Thymus (tissue), 14 donors: ENCODE results near the gene TLX2. TPM values are rescaled to one million over a fixed set of nuclear protein-coding genes. Genes with fewer than 3 reads are reported as not detected.
"Not testable (repeated sequence)": the region's sequence is repeated elsewhere in the genome, so short reads cannot be mapped to it uniquely, and the experiment has no call there.

Experiments used
- DNase-seq, 9 donors: peaks; one replicate each; pipeline ENCODE4 v3.0.0-alpha.2; 2013; ENCODE audit warnings: low spot score in 9 of 9, low read depth in 6 of 9, missing footprints in 1 of 9
- H3K27ac ChIP-seq, 2 donors: one replicate each; pipeline ENCODE4 v1.5.1; 2013; ENCODE audit warnings: control low read depth in 1 of 2, low read depth in 1 of 2, low read length in 1 of 2, mild to moderate bottlenecking in 1 of 2, moderate library complexity in 1 of 2
- H3K27me3 ChIP-seq, 2 donors: one replicate each; pipeline ENCODE4 v1.5.1; 2013; ENCODE audit warnings: low read length in 1 of 2; ENCODE audit not compliant: control insufficient read depth in 2 of 2, insufficient read depth in 1 of 2
- H3K36me3 ChIP-seq, 2 donors: one replicate each; pipeline ENCODE4 v1.5.1; 2013; ENCODE audit warnings: low read length in 1 of 2, mild to moderate bottlenecking in 1 of 2, moderate library complexity in 1 of 2; ENCODE audit not compliant: control insufficient read depth in 2 of 2, insufficient read depth in 2 of 2
- H3K4me1 ChIP-seq, 2 donors: one replicate each; pipeline ENCODE4 v1.5.1; 2013; ENCODE audit warnings: low read length in 2 of 2; ENCODE audit not compliant: control insufficient read depth in 2 of 2, insufficient read depth in 2 of 2
- H3K4me3 ChIP-seq, 2 donors: one replicate each; pipeline ENCODE4 v1.5.1; 2013; ENCODE audit warnings: low read length in 2 of 2, control low read depth in 1 of 2, mild to moderate bottlenecking in 1 of 2
- H3K9me3 ChIP-seq, 2 donors: one replicate each; pipeline ENCODE4 v1.5.1; 2013; ENCODE audit warnings: low read length in 1 of 2, mild to moderate bottlenecking in 1 of 2; ENCODE audit not compliant: control insufficient read depth in 2 of 2, insufficient read depth in 1 of 2
- WGBS: extraction: QIAGEN DNeasy Blood & Tissue Kit; methylation state at CpG from one replicate; pipeline ENCODE4 v1.1.7; 2013; 5-methylcytosine and 5-hydroxymethylcytosine counted together
- long read RNA-seq, 10 donors: transcript quantifications; one replicate each; lab custom pipeline, GENCODE V29; 2026
- polyA plus RNA-seq: library from polyadenylated mRNA; stranded (reverse); fragments of 200-250 nt; gene quantifications from one replicate; pipeline ENCODE4 v1.2.3, GENCODE V29; 2013
- total RNA-seq: library from RNA; stranded (reverse); fragments of 120-200 nt; gene quantifications from one replicate; pipeline ENCODE4 v1.2.4, GENCODE V29; 2013
- donor health status: healthy.

Gene TLX2
- total RNA-seq (0.19 TPM), polyA plus RNA-seq (0.11 TPM)
- long read RNA-seq, donor 1, result 0 reads
- long read RNA-seq, donor 2, result 0 reads
- long read RNA-seq, donor 3, result 0 reads
- long read RNA-seq, donor 4, result 0 reads
- long read RNA-seq, donor 5, result 0 reads
- long read RNA-seq, donor 6, result 0 reads
- long read RNA-seq, donor 7, result 0 reads
- long read RNA-seq, donor 8, result 0 reads
- long read RNA-seq, donor 9, result 0 reads
- long read RNA-seq, donor 10, result 0 reads

DNA sequence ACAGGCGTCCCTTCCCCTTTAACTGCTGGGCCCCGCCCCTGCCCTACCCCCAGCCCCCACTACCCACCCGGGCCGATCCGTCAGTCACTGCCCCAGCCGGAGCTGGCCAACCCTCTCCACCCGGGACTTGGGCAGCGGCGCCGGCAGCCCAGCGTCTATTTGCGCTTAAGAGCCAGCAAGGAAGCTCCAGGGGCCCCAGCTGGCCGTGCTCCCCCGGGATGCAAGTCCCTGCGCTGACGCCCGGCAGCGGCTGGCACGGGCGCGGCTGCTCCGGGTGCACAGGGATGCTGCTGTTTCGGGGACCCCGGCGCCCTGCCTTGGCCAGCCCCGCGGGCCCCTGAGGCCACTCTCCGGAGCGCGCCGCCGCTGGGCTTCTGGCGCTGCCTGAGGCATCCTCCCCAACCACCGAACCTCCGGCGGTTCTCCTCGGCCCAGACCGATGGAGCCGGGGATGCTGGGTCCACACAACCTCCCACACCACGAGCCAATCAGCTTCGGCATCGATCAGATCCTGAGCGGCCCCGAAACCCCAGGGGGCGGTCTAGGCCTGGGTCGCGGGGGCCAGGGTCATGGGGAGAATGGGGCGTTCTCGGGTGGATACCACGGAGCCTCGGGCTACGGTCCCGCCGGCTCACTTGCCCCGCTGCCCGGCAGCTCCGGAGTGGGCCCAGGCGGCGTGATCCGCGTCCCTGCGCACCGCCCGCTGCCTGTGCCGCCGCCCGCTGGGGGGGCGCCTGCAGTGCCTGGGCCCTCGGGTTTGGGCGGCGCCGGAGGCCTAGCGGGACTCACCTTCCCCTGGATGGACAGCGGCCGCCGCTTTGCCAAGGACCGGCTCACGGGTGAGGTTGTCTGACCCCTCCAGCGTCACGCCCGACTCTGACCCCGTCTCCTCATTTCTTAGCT is at the start of gene TLX2:
Gene TLX2 (plus strand): TSS at position 83 of the 903 bp plus-strand sequence. CDS start 357 bp downstream, at position 440.
- Histone ChIP-seq H3K4me1 (peaks cover 13 to 32% of the 10 kb centered on the region in 2 donors), H3K9me3 (peaks cover 0 to 21% of the 10 kb centered on the region in 2 donors), H3K27ac (no peak within 1 kb of the TSS), H3K36me3 (no peaks in the 10 kb centered on the region), H3K4me3 (peak within 1 kb of the TSS; percentile 13 to 50), H3K27me3 (peaks cover 74 to 100% of the 10 kb centered on the region in 2 donors)
- WGBS, result 2% methylated on average over 82 of the region's 82 CpGs
- peak in 1 of 9 donors; percentile 21 for DNase-seq

DNA sequence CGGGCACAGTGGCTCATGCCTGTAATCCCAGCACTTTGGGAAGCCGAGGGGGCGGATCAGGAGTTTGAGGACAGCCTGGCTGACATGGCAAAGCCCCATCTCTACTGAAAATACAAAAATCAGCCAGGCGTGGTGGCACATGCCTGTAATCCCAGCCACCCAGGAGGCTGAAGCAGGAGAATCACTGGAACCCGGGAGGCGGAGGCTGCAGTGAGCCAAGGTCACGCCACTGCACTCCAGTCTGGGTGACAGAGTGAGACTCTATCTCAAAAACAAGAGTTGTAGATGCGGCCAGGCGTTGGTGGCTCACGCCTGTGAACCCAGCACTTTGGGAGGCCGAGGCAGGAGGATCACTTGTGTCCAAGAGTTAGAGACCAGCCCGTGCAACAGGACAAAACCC is 43.5 kb upstream of the TLX2 start:
- Histone ChIP-seq H3K4me1 (peaks cover 11 to 25% of the 10 kb centered on the region in 2 donors), H3K36me3 (peaks cover 16 to 30% of the 10 kb centered on the region in 2 donors)
- H3K9me3 ChIP-seq, DNase-seq, H3K27ac ChIP-seq, H3K27me3 ChIP-seq, H3K4me3 ChIP-seq: not testable (repeated sequence)
- 97% methylated on average over 12 of the region's 12 CpGs for WGBS

DNA sequence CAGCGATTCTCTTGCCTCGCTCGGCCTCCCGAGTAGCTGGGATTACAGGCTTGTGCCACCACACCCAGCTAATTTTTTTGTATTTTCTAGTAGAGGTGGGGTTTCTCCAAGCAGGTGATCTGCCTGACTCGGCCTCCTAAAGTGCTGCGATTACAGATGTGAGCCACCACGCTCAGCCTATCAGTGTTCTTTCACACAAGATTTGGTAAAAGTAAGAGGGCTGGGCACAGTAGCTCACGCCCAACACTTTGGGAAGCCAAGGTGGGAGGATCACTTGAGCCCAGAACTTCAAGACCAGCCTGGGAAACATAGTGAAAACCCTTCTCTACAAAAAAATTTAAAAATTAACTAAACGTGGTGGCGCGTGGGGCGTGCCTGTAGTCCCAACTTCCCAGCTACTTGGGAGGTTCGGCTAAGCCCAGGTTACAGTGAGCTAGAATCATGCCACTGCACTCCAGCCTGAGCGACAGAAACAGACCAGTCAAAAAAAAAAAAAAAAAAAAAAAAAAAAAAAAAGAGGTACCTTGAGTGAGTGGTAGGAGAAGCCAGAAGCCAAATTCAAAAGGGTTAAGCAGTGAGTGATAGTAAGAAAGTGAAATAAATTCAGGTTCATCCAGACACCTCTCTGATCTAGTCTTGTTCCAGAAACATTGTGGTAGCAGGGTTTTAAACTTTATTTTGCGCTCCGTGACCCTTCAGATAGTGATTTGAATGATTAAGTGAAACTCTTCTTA is 42.8 kb upstream of the TLX2 start:
- H3K4me3 ChIP-seq, result peak overlapping the region; percentile 61 to 68
- no peaks in the 10 kb centered on the region for H3K27me3 ChIP-seq
- H3K36me3 ChIP-seq, result peaks cover 22 to 33% of the 10 kb centered on the region in 2 donors
- H3K4me1 ChIP-seq, result peaks cover 11 to 22% of the 10 kb centered on the region in 2 donors
- 73% methylated on average over 16 of the region's 16 CpGs for WGBS
- peaks cover 0 to 2% of the 10 kb centered on the region in 2 donors for H3K9me3 ChIP-seq
- peak overlapping the region; percentile 95 to 98 for H3K27ac ChIP-seq
- DNase-seq, result no peak

DNA sequence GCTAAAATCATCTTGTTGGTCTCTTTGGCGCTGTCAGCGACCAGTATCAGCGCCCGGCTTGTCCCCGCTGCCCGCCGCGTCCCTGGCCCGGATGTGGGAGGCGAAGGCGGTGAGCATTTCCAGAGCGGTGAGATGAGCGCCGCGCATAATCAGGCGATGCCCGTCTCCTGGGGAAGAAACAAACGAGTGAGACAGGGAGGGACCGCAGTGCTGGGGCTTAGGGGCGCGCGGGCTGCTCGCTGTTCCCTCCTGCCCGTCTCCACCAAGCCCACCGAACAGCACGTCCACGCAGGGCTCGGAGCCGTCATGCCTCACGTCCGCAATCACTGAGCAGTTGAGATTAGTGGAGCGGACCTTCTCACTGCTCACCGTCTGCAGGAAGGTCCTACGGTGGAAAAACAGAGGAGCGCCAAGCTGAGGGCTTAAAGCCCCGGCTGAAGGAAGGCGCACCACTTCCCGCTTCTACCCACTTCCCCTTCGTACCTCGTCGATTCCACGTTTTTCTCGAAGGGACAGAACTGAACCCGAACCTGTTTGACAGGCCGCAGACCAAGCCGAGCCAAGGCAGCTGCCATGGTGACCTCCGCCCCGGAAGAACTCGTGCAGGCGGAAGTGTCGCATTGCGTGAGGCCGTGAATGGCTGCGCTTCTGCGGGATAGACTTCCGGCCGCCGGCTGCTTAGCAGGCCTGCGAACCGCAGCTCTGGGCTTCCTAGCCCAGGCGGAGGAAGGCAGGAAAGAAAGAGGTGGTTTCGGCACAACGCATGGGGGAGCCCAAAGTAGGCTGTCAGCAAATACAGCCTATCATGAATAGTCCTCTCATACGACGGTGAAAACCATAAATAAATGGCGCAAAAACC is 41.9 kb upstream of the TLX2 start, which contains the start of gene MRPL53:
Gene MRPL53 (minus strand): TSS at position 595 of the 859 bp plus-strand sequence. CDS start 20 bp downstream, at position 575.
- no peaks in the 10 kb centered on the region for H3K27me3 ChIP-seq
- WGBS, result under 1% methylated on average over 66 of the region's 66 CpGs
- H3K4me3 ChIP-seq, result peak within 1 kb of the TSS; percentile 61 to 68
- peaks cover 11 to 22% of the 10 kb centered on the region in 2 donors for H3K4me1 ChIP-seq
- peak; percentile 89 to 98 (median 95) for DNase-seq
- peaks cover 22 to 35% of the 10 kb centered on the region in 2 donors for H3K36me3 ChIP-seq
- peaks cover 0 to 2% of the 10 kb centered on the region in 2 donors for H3K9me3 ChIP-seq
- peak within 1 kb of the TSS; percentile 95 to 98 for H3K27ac ChIP-seq

DNA sequence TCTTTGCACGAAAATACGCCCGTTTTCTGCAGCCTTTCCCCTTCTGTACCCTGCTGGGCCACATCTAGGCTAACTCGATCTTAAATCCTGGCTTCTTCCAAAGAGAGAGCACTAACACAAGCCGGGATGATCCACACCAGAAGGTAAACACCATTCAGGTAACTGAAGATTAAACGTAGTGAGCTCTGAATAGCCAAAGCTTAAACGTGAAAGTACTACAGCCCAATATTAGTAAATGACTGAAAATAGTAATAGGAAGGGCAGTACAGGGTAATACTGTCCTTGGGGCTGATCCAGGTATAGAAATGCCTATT is 41.3 kb upstream of the TLX2 start:
- H3K4me1 ChIP-seq, result peaks cover 11 to 22% of the 10 kb centered on the region in 2 donors
- no peak for DNase-seq
- 12% methylated on average over 7 of the region's 7 CpGs for WGBS
- H3K36me3 ChIP-seq, result peaks cover 22 to 39% of the 10 kb centered on the region in 2 donors
- H3K4me3 ChIP-seq, result peak overlapping the region; percentile 61 to 68
- peak overlapping the region; percentile 95 to 98 for H3K27ac ChIP-seq
- peaks cover 0 to 2% of the 10 kb centered on the region in 2 donors for H3K9me3 ChIP-seq
- no peaks in the 10 kb centered on the region for H3K27me3 ChIP-seq

DNA sequence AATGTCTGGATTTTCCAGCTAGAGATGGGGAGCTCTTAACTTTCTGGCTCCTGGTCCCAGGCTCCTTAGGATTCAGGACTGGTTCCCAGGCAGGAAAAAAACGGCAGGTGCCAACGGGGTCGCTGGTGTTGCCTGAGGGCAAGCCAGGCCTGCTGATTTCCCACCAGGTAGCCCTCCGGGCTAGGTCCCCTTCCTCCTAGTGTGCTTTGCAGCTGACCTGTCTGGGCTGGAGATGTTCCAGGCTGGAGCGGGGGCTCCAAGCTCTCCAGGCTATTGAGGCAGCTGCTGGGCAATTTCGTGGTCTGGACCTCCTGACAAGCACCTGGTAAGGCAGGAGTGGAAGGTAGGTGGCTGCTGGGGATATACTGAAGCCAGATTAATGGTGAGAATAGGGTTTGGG is 39.8 kb upstream of the TLX2 start:
- H3K27ac ChIP-seq, result no peak overlapping the region
- no peaks in the 10 kb centered on the region for H3K27me3 ChIP-seq
- H3K4me3 ChIP-seq, result no peak overlapping the region
- H3K4me1 ChIP-seq, result peaks cover 11 to 22% of the 10 kb centered on the region in 2 donors
- no peak for DNase-seq
- H3K36me3 ChIP-seq, result peaks cover 22 to 42% of the 10 kb centered on the region in 2 donors
- WGBS, result 99% methylated on average over 6 of the region's 6 CpGs
- peaks cover 0 to 2% of the 10 kb centered on the region in 2 donors for H3K9me3 ChIP-seq

DNA sequence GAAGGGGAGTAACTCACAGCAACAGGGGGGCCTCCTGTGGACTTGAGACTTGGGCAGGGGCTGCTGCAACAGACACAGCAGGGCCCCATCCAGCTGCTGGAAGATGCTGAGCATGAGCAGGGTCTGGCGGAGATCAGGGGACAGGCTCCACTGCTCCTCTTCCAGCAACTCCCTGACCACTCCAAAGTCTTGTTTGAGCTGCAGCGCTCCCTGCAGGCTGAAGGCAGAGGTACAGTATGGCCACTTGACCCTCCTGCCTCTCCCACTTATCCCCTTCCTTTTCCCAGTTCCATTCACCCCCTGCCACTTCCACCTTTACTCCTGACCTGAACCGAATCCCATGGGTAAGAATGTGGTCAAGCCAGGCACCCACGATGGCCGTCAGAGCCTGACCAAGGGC is 39.4 kb upstream of the TLX2 start:
- WGBS, result 96% methylated on average over 5 of the region's 5 CpGs
- H3K36me3 ChIP-seq, result peaks cover 22 to 43% of the 10 kb centered on the region in 2 donors
- H3K4me3 ChIP-seq, result no peak overlapping the region
- DNase-seq, result no peak
- peaks cover 11 to 22% of the 10 kb centered on the region in 2 donors for H3K4me1 ChIP-seq
- peaks cover 0 to 2% of the 10 kb centered on the region in 2 donors for H3K9me3 ChIP-seq
- no peaks in the 10 kb centered on the region for H3K27me3 ChIP-seq
- no peak overlapping the region for H3K27ac ChIP-seq

DNA sequence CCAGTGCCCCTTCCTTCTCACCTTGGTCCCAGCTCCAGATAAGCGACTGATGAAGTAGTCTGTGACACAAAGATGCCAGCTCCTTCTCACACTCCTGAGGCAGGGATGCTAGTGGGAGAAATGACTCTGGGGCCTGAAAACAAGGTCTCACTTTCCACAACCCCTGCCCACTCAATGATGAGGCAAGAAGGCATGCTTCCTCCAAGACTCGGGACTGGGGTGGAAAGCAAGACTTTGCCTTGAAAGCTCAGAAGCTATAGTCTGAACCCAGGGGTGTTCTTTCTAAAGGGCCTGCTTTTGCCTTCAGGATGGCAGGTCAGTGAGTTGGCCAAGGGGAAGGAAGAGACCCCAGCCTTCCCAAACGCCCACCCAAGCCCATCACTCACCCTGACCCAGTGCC is 32.8 kb upstream of the TLX2 start:
- peaks cover 15 to 29% of the 10 kb centered on the region in 2 donors for H3K36me3 ChIP-seq
- no peaks in the 10 kb centered on the region for H3K9me3 ChIP-seq
- no peaks in the 10 kb centered on the region for H3K27me3 ChIP-seq
- H3K27ac ChIP-seq, result no peak overlapping the region
- DNase-seq, result no peak
- H3K4me1 ChIP-seq, result peaks cover 19 to 28% of the 10 kb centered on the region in 2 donors
- WGBS, result 88% methylated on average over 3 of the region's 3 CpGs
- H3K4me3 ChIP-seq, result peak overlapping the region; percentile 96 to 98
